NCI-H82 treated with DMSO at 0.1 percent for 48 hours (cell line): ENCODE measurements around the gene MUC13.

Experiments used
- DNase-seq: peaks from one replicate; lab custom pipeline; 2025; ENCODE audit not compliant: unreplicated experiment; lab: John Stamatoyannopoulos, UW

Gene MUC13

GRCh38 chr3:124950026-124950425 is 15.5 kb upstream of the MUC13 start:
- DNase-seq, result no peak

GRCh38 chr3:124942613-124943012 is 8.1 kb upstream of the MUC13 start:
- DNase-seq, result no peak

- DNase-seq, result no peak
These were observed 7.2 kb upstream of the MUC13 start for GRCh38 chr3:124941771-124942170.

- no peak for DNase-seq
These were observed 5.1 kb upstream of the MUC13 start for GRCh38 chr3:124939661-124940060.

GRCh38 chr3:124938896-124939295 is 4.3 kb upstream of the MUC13 start:
- DNase-seq, result no peak

GRCh38 chr3:124937049-124937448 is 2.5 kb upstream of the MUC13 start:
- DNase-seq, result no peak

DNA sequence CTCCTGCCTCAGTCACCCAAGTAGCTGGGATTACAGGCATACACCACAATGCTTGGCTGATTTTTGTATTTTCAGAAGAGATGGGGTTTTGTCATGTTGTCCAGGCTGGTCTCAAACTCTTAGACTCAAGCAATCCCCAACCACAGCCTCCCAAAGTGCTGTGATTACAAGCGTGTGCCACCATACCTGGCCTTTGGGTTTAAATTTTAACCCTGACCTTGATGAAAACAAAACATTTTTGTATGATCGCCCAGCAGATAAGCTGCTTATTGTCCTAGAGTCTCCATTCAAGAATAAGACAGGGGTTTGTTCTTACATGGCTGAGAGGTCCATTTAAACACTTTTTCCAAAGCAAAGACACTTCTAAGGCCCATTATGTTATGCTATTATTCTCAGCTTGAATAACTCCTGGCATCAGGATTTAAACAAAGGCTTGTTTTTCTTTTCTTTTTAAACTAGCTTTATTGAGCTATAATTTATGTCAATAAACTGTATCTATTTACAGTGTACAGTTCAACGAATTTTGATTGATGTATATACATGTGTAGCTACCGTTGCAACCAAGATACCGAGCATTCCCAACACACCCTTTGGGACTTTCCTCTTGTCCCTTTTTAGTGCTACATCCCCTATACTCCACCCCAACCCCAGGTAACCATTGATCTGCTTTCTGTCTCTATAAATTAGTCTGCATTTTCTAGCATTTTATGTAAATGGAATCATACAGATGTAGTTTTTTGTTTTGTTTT is 1.4 kb upstream of the MUC13 start:
- no peak for DNase-seq

GRCh38 chr3:124935264-124935663 is 713 bp upstream of the MUC13 start:
- no peak for DNase-seq

GRCh38 chr3:124928333-124929202 is 6.0 kb downstream of the MUC13 start:
- DNase-seq, result peak; percentile 49

GRCh38 chr3:124927574-124928045 is 6.9 kb downstream of the MUC13 start:
- DNase-seq, result no peak

- no peak for DNase-seq
These were observed 8.0 kb downstream of the MUC13 start for GRCh38 chr3:124926426-124927101.

DNA sequence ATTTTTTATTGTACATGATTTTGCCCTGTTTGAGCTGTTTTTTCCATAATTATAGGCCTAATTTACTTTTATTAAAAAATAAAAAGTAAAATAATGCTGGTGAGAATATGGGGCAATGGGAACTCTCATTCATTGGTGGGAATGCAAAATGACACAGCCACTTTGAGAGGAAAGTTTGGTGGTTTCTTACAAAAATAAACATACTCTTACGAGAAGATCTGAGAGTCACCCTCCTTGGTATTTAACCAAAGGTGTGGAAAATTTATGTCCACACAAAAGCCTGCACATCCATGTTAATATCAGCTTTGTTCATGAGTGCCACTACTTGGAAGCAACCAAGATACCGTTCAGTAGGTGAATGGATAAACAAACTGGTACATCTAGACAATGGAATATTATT is 9.8 kb downstream of the MUC13 start:
- DNase-seq, result no peak

- DNase-seq, result no peak
These were observed 10.7 kb downstream of the MUC13 start for GRCh38 chr3:124923833-124924232.

- DNase-seq, result no peak
These were observed 13.8 kb downstream of the MUC13 start for GRCh38 chr3:124920718-124921117.

DNA sequence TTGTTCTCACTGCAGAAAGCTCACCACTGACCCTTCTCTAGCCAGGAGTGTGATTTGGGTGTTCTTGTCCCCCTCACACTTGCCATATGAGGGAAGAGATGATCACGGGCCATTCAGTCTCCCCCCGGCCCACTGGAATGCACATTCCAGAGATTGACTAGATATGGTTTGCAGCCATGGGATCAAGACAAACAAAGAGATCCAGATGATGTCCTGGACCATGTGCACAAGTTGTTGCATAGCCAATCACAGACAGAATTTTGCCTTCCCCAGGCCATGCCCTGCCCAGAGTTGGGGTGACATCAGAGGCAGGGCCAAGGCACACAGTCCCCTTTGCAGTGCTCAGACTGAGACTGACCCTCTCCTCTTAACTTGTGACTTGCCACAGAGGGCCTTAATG is 14.8 kb downstream of the MUC13 start:
- no peak for DNase-seq

- no peak for DNase-seq
These were observed 16.0 kb downstream of the MUC13 start for GRCh38 chr3:124918524-124918923.

DNA sequence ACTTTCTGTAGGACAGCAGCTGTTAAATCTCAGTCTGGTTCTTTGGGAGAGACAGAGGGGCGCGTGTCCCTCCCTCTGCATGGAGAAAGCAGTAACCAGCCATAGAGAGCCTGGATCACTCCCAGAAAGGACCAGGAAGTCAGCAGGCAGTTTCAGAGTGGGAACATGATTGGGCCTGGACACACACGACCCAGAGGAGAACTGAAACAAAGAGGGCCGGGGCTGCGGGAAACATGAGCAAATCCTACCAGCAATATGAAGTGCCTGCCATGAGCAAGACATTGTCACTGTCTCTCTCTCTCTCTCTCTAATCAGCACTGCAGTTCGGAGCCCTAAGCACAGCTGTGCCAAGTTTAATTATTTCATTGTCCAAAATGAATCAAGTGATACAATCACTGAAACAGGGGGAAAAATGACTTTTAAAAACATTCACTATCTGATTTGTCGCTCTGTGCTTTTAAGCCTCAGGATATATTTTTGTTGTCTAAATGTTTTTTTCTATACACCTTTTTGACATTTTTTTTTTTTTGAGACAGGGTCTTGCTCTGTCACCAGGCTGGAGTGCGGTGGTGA is 17.6 kb downstream of the MUC13 start:
- DNase-seq, result no peak

DNA sequence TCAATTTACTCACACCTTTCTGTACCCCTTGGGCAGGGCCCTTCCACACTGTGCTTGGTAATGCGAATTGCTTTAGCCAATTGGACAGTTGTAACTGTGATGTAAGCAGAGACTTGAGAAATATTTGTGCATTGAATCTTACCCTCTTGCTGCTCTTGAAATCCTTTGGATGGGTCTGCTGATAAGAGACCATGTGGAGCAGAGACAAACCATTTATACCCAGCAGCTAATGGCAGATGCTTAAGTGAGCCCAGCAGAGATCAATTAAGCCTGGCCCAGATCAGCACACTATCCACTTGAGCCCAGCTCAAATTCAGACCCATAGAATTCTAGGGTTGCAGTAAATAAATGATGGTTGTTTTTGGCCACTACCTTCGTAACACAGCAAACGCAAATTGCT is 19.3 kb downstream of the MUC13 start:
- DNase-seq, result no peak

DNA sequence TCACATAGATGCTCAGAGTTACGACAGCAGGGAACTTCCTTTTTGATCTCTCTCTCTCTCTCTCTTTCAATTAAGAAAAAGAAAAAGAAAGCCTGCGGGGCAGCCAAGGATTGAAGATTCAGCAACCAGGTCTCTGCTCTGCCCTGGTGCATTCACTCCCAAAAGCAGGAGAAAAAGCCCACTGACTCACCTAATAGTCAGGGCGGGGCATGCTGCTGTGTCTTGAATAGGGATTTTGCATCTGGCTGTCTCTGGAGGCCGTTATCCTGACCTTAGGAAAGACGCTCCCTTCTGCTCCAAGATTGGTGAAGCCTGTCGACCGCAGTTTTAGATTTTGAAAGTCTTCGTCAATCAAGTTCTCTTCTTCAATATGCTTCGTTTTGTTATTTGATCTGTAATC is 26.6 kb downstream of the MUC13 start:
- DNase-seq, result no peak

DNA sequence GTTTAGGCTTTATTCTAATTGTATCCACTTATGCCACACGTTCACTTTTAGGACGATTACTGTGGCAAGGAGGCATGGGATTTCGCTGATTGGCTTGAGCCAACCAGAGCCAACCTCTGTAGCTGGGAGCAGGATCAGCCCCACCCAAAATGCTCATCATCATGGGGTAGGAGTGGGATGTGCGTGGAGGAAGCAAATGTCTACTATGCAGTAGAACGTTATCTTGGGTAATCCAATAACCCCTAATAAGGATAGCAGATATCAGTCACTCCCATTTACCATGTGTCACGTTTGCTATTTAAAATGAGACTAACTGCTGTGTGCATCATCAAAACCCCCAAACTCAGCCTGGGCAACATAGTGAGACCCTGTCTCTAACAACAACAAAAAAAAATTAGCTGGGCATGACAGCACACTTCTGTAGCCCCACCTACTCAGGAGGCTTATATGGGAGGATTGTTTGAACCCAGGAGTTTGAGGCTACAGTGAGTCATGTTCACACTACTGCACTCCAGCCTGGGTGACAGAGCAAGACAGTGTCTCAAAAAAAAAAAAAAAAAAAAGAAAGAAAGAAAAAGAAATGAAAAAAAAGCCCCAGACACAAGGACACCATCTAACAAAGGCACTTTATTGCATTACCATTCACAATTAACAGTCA is 29.6 kb downstream of the MUC13 start:
- DNase-seq, result no peak
